ENCODE measurements around the gene APOB.

Gene APOB

DNA sequence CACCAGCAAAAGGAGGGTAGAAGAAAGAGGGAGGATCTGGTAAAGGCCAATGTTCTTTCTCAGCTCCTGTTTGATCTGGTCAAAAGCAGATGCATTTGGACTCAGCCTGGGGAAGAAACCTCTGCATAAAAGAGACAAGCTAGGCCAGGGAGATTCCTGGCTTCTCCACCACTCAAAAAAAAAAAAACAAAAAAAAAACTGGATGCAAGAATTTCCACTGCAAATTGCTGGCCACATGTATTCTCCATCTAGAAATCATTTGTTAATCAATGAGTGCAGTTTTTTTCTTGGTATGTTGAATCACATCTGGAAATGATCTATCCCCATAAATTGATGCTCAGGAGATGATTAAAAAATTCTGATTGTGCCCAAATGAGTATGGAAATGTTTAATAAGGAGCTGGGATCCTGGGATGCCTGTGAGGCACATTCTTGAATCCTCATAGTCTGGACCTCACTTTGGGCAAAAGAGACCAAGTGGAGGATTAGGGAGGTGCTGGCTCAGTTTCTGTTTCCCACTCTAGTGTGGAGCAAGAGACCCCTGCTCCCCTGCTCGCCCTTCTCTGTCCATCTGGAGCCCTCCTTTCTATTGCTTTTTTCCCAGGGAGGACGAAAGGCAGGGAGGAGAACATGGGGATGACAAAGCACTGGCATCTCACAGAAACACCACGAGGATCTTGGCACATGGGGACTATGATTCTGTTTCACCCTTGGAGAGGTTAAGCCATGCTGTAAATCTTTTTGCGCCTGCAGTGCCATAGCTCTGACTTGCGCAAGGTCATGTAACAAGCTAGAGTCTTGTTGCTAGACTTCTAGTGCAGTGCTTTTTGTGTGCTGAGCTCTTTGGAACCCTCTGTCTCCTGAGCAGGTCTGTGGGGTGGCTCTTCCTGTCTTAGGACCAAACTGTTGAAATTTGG, 57.6 kb downstream of the APOB start:
- no CpG with 5 or more reads among the region's 5 CpGs for WGBS (ENCODE audit: extremely low coverage, insufficient coverage, low lambda C conversion rate)
- Histone ChIP-seq H2BK120ac (ENCODE audit: low read depth, low read length) (no peak overlapping the region), H3K18ac (ENCODE audit: low read length) (no peak overlapping the region)

DNA sequence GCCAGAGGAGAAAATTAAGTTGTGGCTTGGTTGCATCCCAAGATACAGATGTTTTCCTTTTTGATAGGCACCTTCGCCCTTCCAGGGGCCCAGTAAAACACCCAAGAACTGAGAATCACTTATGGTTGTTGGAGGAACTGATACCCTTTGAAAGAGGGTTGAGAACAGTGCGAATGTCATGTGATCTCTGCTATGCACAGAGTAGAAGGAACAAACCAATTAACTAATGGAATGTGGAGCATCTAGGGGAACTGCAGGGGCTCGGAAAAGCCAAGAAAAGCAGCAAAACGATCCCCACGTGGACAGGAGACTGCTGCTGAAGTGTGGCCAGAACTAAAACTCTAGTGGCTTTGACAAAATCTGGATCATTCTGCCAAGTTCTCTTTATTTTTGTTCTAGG, 58.8 kb downstream of the APOB start:
- H3K4ac ChIP-seq (ENCODE audit: low read depth, low read length), result no peak overlapping the region
- H3K79me2 ChIP-seq (ENCODE audit: control insufficient read depth, insufficient read depth, low read length), result no peaks in the 10 kb centered on the region
- no peak overlapping the region for H3K9ac ChIP-seq (ENCODE audit: low read length)
- no peak overlapping the region for H2AK5ac ChIP-seq (ENCODE audit: low read length)
- no peaks in the 10 kb centered on the region for H3K4me1 ChIP-seq (ENCODE audit: control insufficient read depth, low read depth, low read length)
- no peaks in the 10 kb centered on the region for H3K27me3 ChIP-seq (ENCODE audit: insufficient read depth, low read length, poor library complexity)
- H2BK120ac ChIP-seq (ENCODE audit: low read depth, low read length), result no peak overlapping the region
- H3K23ac ChIP-seq (ENCODE audit: low read length), result no peak overlapping the region
- no peak overlapping the region for H4K8ac ChIP-seq (ENCODE audit: low read depth, low read length)
- H3K4me3 ChIP-seq (ENCODE audit: low read length), result no peak overlapping the region
- H3K36me3 ChIP-seq (ENCODE audit: control insufficient read depth, insufficient read depth, low read length), result no peaks in the 10 kb centered on the region
- H3K18ac ChIP-seq (ENCODE audit: low read length), result no peak overlapping the region
- H4K5ac ChIP-seq (ENCODE audit: low read length), result no peak overlapping the region
- WGBS (ENCODE audit: extremely low coverage, insufficient coverage, low lambda C conversion rate), result no CpG with 5 or more reads among the region's 5 CpGs
- peak; percentile 69 for DNase-seq
- H2BK5ac ChIP-seq (ENCODE audit: low read length), result no peak overlapping the region
- H3K27ac ChIP-seq (ENCODE audit: low read depth, low read length), result no peak overlapping the region
- no peak overlapping the region for H3K4me2 ChIP-seq (ENCODE audit: low read length)
- H2BK15ac ChIP-seq (replicated peaks; ENCODE audit: low read depth), result no peak overlapping the region
- H3K56ac ChIP-seq (ENCODE audit: low read length), result no peak overlapping the region
- no peaks in the 10 kb centered on the region for H3K79me1 ChIP-seq (ENCODE audit: low read length)

More for the DNA sequence above, 57.6 kb downstream of the APOB start:
- Histone ChIP-seq H3K4me3 (ENCODE audit: low read length) (no peak overlapping the region), H2BK5ac (ENCODE audit: low read length) (no peak overlapping the region), H3K4me2 (ENCODE audit: low read length) (no peak overlapping the region), H3K27ac (ENCODE audit: low read depth, low read length) (no peak overlapping the region), H2AK5ac (ENCODE audit: low read length) (no peak overlapping the region), H3K4ac (ENCODE audit: low read depth, low read length) (no peak overlapping the region), H3K4me1 (ENCODE audit: control insufficient read depth, low read depth, low read length) (no peaks in the 10 kb centered on the region), H3K23ac (ENCODE audit: low read length) (no peak overlapping the region), H4K8ac (ENCODE audit: low read depth, low read length) (no peak overlapping the region), H2BK15ac (replicated peaks; ENCODE audit: low read depth) (no peak overlapping the region), H4K5ac (ENCODE audit: low read length) (no peak overlapping the region), H3K27me3 (ENCODE audit: insufficient read depth, low read length, poor library complexity) (no peaks in the 10 kb centered on the region), H3K36me3 (ENCODE audit: control insufficient read depth, insufficient read depth, low read length) (no peaks in the 10 kb centered on the region), H3K79me2 (ENCODE audit: control insufficient read depth, insufficient read depth, low read length) (no peaks in the 10 kb centered on the region), H3K56ac (ENCODE audit: low read length) (no peak overlapping the region), H3K79me1 (ENCODE audit: low read length) (no peaks in the 10 kb centered on the region), H3K9ac (ENCODE audit: low read length) (no peak overlapping the region)
- DNase-seq, result no peak

DNA sequence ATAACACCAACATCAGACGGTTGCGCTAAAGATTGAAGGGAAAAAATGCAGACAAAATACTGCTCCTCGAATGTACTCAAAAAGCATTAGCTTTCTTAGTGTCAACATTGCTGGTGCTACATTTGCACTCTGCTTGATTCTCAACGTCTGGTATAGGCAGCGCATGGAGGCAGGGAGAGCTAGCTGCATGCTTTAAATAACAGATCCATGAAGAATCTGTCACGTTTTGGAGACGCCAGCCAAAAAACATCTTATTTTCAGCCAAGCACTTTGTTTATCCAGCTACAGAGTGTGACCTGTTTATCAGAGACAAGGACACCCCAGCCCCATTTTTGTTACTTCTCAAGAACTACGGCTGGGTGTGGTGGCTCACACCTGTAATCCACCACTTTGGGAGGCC, 59.5 kb downstream of the APOB start:
- Histone ChIP-seq H3K56ac (ENCODE audit: low read length) (no peak overlapping the region), H3K36me3 (ENCODE audit: control insufficient read depth, insufficient read depth, low read length) (no peaks in the 10 kb centered on the region), H4K5ac (ENCODE audit: low read length) (no peak overlapping the region), H3K79me1 (ENCODE audit: low read length) (no peaks in the 10 kb centered on the region), H3K27ac (ENCODE audit: low read depth, low read length) (no peak overlapping the region), H3K18ac (ENCODE audit: low read length) (no peak overlapping the region), H4K8ac (ENCODE audit: low read depth, low read length) (no peak overlapping the region), H3K23ac (ENCODE audit: low read length) (peak overlapping the region; percentile 89), H2AK5ac (ENCODE audit: low read length) (no peak overlapping the region), H3K27me3 (ENCODE audit: insufficient read depth, low read length, poor library complexity) (no peaks in the 10 kb centered on the region), H2BK120ac (ENCODE audit: low read depth, low read length) (no peak overlapping the region), H2BK5ac (ENCODE audit: low read length) (no peak overlapping the region), H3K79me2 (ENCODE audit: control insufficient read depth, insufficient read depth, low read length) (no peaks in the 10 kb centered on the region), H3K4me1 (ENCODE audit: control insufficient read depth, low read depth, low read length) (no peaks in the 10 kb centered on the region), H3K4me3 (ENCODE audit: low read length) (no peak overlapping the region), H3K4me2 (ENCODE audit: low read length) (no peak overlapping the region), H2BK15ac (replicated peaks; ENCODE audit: low read depth) (no peak overlapping the region), H3K9ac (ENCODE audit: low read length) (no peak overlapping the region), H3K4ac (ENCODE audit: low read depth, low read length) (no peak overlapping the region)
- no peak for DNase-seq
- no CpG with 5 or more reads among the region's 8 CpGs for WGBS (ENCODE audit: extremely low coverage, insufficient coverage, low lambda C conversion rate)

DNA sequence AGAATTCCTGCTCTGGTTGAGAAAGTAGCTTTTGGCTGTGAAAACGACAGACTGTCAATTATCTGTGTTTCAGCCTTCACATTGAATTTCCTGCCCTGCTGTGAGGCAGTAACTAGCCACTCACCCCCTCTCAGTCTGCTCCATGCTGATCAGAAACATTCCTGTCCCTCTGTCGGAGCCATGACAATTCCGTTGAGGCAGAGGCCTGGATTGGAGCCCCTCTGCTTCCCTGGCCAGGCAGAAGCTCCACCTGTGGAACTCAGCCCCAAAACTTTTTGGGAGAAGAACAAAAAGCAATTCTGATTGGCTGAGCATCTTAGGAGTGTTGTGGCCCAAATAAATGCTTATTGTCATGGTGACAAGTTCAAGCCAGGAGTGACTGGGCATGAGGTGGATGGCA, 60.0 kb downstream of the APOB start:
- Histone ChIP-seq H3K9ac (ENCODE audit: low read length) (no peak overlapping the region), H2BK120ac (ENCODE audit: low read depth, low read length) (no peak overlapping the region), H3K4me3 (ENCODE audit: low read length) (no peak overlapping the region), H3K36me3 (ENCODE audit: control insufficient read depth, insufficient read depth, low read length) (no peaks in the 10 kb centered on the region), H3K23ac (ENCODE audit: low read length) (no peak overlapping the region), H3K18ac (ENCODE audit: low read length) (no peak overlapping the region), H3K4me2 (ENCODE audit: low read length) (no peak overlapping the region), H3K27ac (ENCODE audit: low read depth, low read length) (no peak overlapping the region), H4K8ac (ENCODE audit: low read depth, low read length) (no peak overlapping the region), H3K27me3 (ENCODE audit: insufficient read depth, low read length, poor library complexity) (no peaks in the 10 kb centered on the region), H3K56ac (ENCODE audit: low read length) (no peak overlapping the region), H2BK15ac (replicated peaks; ENCODE audit: low read depth) (no peak overlapping the region), H3K79me1 (ENCODE audit: low read length) (no peaks in the 10 kb centered on the region), H3K4me1 (ENCODE audit: control insufficient read depth, low read depth, low read length) (no peaks in the 10 kb centered on the region), H3K79me2 (ENCODE audit: control insufficient read depth, insufficient read depth, low read length) (no peaks in the 10 kb centered on the region), H3K4ac (ENCODE audit: low read depth, low read length) (no peak overlapping the region), H2AK5ac (ENCODE audit: low read length) (no peak overlapping the region), H2BK5ac (ENCODE audit: low read length) (no peak overlapping the region), H4K5ac (ENCODE audit: low read length) (no peak overlapping the region)
- WGBS (ENCODE audit: extremely low coverage, insufficient coverage, low lambda C conversion rate), result no CpG with 5 or more reads among the region's 3 CpGs
- DNase-seq, result peak; percentile 53

DNA sequence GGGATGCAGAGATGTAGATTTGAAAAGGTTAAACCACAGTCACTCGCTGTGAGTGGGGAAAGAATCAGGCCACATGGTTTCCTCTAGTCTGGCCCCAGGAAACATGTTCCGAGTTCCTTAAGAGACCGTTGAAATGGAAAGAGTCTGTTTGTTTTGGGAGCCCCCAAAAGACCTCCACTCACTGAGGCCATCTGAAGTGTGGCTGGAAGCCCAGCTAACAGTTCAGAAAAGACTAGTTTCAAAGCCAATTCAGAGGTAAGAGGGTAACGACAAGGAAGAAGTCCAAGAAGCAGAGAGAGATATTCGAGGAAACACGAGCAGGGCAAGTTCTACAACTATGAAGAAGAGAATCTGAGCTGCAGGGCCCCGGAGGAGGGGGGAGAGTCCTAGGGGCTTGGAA, 61.0 kb downstream of the APOB start:
- no CpG with 5 or more reads among the region's 7 CpGs for WGBS (ENCODE audit: extremely low coverage, insufficient coverage, low lambda C conversion rate)
- Histone ChIP-seq H2BK5ac (ENCODE audit: low read length) (no peak overlapping the region), H3K9ac (ENCODE audit: low read length) (no peak overlapping the region), H3K18ac (ENCODE audit: low read length) (no peak overlapping the region), H4K8ac (ENCODE audit: low read depth, low read length) (no peak overlapping the region), H3K27me3 (ENCODE audit: insufficient read depth, low read length, poor library complexity) (no peaks in the 10 kb centered on the region), H2BK15ac (replicated peaks; ENCODE audit: low read depth) (no peak overlapping the region), H4K5ac (ENCODE audit: low read length) (no peak overlapping the region), H3K56ac (ENCODE audit: low read length) (no peak overlapping the region), H3K79me2 (ENCODE audit: control insufficient read depth, insufficient read depth, low read length) (no peaks in the 10 kb centered on the region), H3K79me1 (ENCODE audit: low read length) (no peaks in the 10 kb centered on the region), H3K4me3 (ENCODE audit: low read length) (no peak overlapping the region), H2BK120ac (ENCODE audit: low read depth, low read length) (no peak overlapping the region), H3K23ac (ENCODE audit: low read length) (no peak overlapping the region), H2AK5ac (ENCODE audit: low read length) (no peak overlapping the region), H3K36me3 (ENCODE audit: control insufficient read depth, insufficient read depth, low read length) (no peaks in the 10 kb centered on the region), H3K27ac (ENCODE audit: low read depth, low read length) (no peak overlapping the region), H3K4me2 (ENCODE audit: low read length) (no peak overlapping the region), H3K4me1 (ENCODE audit: control insufficient read depth, low read depth, low read length) (no peaks in the 10 kb centered on the region), H3K4ac (ENCODE audit: low read depth, low read length) (no peak overlapping the region)
- no peak for DNase-seq

Data from mesendoderm (in vitro differentiated cells).